Astrocyte of the cerebellum (primary cell): ENCODE measurements around the gene NHLRC1.

Source experiments
- DNase-seq: peaks from one replicate; pipeline ENCODE4 v3.0.0-alpha.2; 2011; ENCODE audit warnings: low read depth
- H3K4me3 ChIP-seq: 2 replicates; pipeline ENCODE4 v1.5.1; 2011; ENCODE audit warnings: mild to moderate bottlenecking, low read depth, low read length, moderate library complexity
- CTCF ChIP-seq: IDR thresholded peaks from 2 replicates; pipeline ENCODE4 v1.5.1; 2012; ENCODE audit warnings: low read length, low read depth, moderate library complexity, mild to moderate bottlenecking; ENCODE audit errors: missing control alignments
- in situ Hi-C: cut with HindIII; loops from 2 replicates; pipeline ENCODE4 v1.10.0; 2017; ENCODE audit warnings: low sequenced_read_pairs

The NHLRC1 gene

GRCh38 chr6:18081025-18081668 lies 41.3 kb downstream of the NHLRC1 start:
- no peak overlapping the region for H3K4me3 ChIP-seq
- in situ Hi-C loops, result no loop called here
- no peak for DNase-seq
- TF ChIP-seq CTCF, result no peak

GRCh38 chr6:18080544-18080943 lies 41.9 kb downstream of the NHLRC1 start:
- no peak for TF ChIP-seq CTCF
- in situ Hi-C loops, result no loop called here
- no peak overlapping the region for H3K4me3 ChIP-seq
- no peak for DNase-seq

GRCh38 chr6:18078866-18079265 lies 43.6 kb downstream of the NHLRC1 start:
- in situ Hi-C loops, result no loop called here
- no peak for DNase-seq

GRCh38 chr6:18076231-18076630 lies 46.2 kb downstream of the NHLRC1 start:
- no peak for DNase-seq

More at GRCh38 chr6:18078866-18079265, 43.6 kb downstream of the NHLRC1 start:
- no peak for TF ChIP-seq CTCF
- H3K4me3 ChIP-seq, result no peak overlapping the region

GRCh38 chr6:18072841-18073240 lies 49.6 kb downstream of the NHLRC1 start:
- in situ Hi-C loops, result no loop called here
- no peak for DNase-seq
- no peak for TF ChIP-seq CTCF
- no peak overlapping the region for H3K4me3 ChIP-seq

More at GRCh38 chr6:18076231-18076630, 46.2 kb downstream of the NHLRC1 start:
- in situ Hi-C loops, result no loop called here
- H3K4me3 ChIP-seq, result no peak overlapping the region
- no peak for TF ChIP-seq CTCF

GRCh38 chr6:18070486-18070885 lies 52.0 kb downstream of the NHLRC1 start:
- no peak for DNase-seq
- in situ Hi-C loops, result no loop called here
- TF ChIP-seq CTCF, result no peak
- no peak overlapping the region for H3K4me3 ChIP-seq
